HG03354 (cell line): Measurements from ENCODE around the gene PC.
"Not testable (repeated sequence)": the region's sequence is repeated elsewhere in the genome, so short reads cannot be mapped to it uniquely, and the experiment has no call there.

Source experiments
- ATAC-seq: cut with Tn5 transposase; IDR thresholded peaks from one replicate; pipeline ENCODE4 v1.9.1; 2021; ENCODE audit warnings: mild to moderate bottlenecking; ENCODE audit not compliant: unreplicated experiment, poor library complexity, severe bottlenecking

Gene PC

DNA sequence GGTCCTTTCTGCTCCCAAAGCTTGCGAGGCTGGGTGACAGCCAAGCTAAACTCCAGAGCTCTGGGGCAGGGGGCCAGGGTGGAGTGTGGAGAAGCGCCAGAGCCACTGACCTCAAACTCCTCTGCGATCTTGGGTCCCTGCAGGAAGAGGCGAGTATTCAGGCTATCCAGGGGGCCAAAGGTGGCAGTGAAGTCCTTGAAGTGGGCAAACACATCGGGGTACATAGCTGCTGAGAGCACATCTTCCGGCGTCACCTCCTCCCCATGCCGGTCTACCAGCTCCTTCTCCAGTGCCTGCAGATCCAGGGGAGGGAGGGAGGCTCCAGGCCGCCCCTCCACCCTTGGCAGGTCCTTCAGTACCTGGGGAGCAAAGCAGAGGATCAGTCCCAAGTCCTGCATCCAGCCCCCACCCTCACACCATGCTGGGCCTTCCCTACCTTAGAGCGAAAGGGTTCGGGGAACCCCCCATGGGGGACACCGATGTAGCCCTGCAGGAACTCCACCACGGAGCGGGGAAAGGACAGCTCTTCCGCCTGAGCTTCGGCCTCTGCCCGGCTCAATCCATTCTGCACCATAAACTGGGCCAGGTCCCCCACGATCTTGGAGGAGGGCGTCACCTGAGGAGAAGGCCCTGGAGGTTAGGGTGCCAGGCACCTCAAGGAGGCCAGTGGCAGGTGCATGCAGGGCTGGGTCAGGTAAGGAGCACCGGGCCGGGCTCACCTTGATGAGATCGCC is 108.5 kb downstream of the PC start:
- ATAC-seq = no peak

DNA sequence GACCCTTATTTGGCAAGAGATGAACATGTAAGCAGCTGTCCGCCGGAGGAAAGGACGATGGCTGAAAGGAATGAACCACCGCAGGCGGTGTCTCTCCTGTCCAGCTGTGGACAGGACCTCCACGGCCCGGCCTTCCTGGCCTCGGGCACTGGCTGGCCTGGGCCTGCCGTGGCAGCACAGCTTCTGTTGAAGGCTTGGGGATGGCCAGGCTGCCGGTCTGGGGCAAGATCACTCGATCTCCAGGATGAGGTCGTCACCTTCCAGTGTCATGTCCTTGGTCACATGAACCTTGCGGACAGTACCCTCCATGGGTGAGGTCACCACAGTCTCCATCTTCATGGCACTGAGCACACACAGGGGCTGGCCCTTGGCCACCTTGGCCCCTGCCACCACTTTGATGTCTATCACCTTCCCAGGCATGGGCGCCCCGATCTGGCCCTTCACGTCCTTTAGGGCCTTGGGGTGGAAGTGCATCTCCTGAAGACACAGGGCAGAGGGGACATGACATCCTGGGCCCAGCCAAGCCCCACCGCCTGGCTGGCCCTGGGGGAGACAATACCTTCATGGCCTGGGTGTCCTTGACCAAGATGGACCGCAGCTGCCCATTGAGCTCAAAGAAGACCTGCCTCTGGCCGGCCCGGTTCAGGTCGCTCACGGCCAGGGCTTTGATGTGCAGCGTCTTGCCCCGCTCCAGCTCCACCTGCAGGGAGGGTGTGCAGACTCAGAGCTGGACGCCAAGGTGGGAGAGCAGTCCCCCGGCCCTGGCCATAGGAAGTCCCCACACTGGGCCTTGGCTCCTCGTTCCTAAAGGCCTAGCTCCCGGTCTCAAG is 109.3 kb downstream of the PC start:
- no peak for ATAC-seq

DNA sequence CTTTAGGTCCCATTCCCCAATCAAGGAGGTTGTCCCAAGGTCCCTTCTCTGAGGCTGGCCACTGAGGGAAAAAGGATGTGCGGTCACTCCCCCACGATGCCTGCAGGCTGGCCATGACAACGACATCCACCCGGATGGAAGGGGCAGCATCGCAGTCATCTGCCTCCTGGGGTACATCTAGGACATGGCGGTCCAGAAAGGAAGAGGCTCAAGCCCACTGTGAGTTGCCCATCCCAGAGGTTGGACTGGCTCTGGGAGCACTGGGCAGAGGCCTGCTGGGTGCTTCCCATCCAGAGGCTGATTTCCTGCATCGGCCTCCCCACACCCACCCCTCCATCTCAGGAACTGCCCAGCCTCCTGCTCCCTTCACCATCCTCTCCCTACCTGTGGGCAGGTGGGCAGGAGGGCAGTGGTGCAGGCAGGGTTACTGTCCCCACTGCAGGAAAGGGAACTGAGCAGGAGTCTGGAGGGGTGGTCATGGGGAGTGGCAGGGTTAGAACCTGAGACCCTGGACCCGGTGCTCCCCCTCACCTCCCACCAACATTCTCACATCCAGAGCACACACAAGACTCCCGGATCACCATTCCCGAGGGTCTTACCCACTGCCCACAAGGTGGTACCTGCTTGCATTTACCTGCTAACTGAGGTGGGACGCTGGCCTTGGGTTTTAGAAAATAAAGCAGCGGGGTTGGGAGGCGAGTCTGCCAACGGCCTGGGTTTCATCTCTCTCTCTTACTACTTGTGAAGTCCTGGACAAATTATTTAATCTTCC is 110.5 kb downstream of the PC start:
- no peak for ATAC-seq

DNA sequence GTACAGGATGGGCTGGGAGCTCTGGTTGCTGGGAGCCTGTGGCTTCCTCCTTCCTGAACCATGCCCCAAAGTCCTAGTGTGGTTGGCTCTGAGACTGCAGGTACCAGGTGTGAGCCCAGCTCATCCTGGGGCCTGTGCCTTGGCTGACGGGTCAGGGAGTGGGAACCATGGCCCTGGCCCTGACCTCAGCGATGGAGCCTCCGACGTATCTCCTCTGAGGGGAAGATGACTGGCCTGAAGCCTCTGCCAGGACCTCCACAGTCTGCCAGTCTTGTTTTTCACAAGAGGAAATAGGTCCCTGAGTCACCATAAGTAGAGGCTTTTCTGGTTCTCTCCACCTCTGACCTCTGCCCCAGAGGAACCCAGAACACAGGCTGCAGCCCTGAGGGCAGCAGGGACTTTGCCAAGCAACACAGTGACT is 111.5 kb downstream of the PC start:
- no peak for ATAC-seq

DNA sequence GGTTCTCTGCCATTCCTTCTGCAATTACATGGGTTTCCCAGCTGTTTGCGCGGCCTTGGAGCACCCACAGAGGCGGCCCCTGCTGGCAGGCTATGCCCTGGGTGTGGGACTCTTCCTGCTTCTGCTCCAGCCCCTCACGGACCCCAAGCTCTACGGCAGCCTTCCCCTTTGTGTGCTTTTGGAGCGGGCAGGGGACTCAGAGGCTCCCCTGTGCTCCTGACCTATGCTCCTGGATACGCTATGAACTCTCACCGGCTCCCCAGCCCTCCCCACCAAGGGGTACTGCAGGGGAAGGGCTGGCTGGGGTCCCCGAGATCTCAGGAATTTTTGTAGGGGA is 112.3 kb downstream of the PC start:
- ATAC-seq = no peak

DNA sequence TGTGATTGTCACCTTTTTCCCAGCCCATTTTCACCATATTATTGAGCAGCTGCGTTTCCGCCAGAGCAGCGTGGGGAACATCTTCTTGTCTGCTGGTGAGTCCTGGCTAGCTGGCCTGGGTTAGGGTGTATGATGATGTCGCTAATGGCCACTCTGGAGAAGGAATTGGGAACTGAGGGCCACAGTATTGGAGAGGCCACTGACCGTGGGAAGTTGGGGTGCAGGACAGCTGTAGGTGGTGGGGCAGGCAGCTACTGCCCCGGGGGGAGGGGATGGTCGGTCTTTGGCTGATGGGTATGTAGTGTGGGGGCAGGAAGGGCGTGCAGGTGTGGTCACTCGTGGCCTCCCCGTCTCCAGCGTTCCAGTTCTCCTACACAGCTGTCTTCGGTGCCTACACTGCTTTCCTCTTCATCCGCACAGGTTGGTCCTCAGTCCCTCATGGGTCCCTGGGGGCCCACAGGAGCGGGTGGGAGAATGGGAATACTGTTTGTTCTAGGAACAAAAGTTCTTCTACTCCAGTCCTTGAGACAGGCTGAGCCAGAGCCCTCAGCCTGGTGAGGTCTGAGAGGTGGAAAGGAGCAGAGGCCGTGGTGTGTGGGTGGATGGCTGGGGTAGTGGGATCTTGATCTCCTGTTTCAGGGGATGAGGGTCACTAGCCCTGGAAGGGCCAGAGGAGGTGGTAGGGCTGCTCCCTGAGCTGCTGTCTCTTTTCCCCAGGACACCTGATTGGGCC is 112.9 kb downstream of the PC start:
- ATAC-seq = no peak

DNA sequence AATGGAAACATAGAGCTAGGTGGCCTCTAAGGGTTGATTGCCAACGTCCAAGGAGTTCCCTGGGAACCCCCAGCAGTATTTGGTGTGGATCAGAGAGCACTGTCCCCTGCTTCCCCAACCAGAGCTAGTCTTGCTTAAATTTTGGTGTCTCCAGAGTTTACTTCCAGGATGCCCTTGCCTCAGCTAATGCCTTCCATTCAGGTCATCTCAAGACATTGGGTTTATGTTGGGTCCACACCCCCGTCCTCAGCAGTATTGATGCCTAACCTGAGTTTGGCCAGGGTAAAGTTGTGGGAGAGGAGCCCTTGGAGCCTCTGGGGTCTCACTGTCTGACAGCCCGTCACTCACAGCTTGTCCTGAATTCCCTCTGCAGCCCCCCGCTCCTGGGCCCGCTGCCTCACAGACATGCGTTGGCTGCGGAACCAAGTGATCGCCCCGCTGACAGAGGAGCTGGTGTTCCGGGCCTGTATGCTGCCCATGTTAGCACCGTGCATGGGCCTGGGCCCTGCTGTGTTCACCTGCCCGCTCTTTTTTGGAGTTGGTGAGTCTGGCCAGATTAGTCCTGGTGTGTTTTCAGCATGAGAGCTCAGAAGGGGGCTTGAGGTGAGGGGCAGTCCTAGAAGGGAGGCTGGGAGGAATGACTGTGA is 113.6 kb downstream of the PC start:
- no peak for ATAC-seq

DNA sequence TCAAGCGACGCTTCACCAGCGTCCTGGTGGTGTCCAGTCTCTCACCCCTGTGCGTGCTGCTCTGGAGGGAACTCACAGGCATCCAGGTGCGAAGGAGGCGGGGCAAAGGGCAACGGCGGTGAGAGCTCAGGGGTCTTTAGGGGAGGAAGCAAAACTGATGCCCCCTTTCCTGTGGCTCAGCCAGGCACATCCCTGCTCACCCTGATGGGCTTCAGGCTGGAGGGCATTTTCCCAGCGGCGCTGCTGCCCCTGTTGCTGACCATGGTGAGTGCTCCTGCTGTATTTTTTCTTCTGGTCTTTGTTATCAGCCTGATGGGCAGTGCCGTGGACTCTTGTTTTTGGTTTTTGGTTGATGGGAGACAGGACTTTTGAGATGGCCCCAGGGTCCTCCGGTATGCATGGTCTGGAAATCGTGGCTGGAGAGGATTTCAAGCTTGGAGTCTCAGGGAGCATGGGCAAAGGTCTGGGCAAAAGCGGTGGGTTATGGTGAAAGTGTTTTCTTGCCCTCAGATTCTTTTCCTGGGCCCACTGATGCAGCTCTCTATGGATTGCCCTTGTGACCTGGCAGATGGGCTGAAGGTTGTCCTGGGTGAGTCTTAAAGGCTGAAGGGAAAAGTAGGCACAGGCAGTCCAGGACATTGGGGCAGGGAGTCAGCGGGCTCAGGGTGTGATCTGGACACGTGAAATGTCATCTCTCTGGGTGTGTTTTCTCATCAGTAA is 114.2 kb downstream of the PC start:
- no peak for ATAC-seq

DNA sequence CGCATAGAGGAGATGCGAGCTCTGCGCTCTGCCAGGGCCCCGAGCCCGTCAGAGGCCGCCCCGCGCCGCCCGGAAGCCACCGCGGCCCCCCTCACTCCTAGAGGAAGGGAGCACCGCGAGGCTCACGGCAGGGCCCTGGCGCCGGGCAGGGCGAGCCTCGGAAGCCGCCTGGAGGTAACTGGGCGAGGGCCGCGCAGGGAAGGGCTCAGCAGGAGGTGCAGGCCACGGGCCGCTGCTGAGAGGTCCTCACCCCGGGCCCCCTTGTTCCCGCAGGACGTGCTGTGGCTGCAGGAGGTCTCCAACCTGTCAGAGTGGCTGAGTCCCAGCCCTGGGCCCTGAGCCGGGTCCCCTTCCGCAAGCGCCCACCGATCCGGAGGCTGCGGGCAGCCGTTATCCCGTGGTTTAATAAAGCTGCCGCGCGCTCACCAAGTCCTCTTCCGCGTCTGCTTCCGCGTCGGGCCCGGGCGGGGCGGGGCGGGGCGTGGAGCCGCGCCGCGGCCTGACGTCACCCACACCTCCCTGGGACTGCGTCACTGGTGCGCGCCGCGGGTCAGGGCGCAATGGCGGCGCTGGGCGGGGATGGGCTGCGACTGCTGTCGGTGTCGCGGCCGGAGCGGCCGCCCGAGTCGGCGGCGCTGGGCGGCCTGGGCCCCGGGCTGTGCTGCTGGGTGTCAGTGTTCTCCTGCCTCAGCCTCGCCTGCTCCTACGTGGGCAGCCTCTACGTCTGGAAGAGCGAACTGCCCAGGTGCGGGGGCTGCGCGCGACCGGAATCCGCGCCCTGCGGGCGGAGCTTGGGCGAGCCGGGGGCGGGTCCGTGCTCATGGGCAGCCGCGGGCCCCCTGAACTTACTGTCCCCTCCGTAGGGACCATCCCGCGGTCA is 115.0 kb downstream of the PC start, which contains the start of gene RCE1:
TSS of gene RCE1 (plus strand) at position 546 of the 880 bp plus-strand sequence. CDS start at position 561, 15 bp downstream.
- peak; percentile 85 for ATAC-seq

DNA sequence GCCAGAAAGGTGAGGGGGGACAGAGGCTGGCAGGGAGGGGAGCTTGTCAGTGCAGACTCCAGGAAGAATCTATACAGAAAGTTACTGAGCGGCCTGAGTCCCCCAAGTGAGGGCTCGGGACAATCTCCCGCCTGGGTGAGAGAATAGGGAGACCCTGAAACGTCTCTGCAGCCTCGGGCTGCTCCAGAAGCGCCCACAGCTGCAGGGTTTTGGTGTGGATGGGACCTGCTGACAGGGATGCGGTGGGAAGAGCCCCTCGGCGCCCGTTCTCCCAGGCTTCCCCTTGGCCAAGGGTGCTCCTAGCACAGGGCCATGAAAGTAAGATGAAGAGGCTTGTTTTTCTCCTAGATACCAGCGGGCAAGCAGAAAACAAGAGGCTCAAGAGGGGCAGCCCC is 115.7 kb downstream of the PC start:
- no peak for ATAC-seq

DNA sequence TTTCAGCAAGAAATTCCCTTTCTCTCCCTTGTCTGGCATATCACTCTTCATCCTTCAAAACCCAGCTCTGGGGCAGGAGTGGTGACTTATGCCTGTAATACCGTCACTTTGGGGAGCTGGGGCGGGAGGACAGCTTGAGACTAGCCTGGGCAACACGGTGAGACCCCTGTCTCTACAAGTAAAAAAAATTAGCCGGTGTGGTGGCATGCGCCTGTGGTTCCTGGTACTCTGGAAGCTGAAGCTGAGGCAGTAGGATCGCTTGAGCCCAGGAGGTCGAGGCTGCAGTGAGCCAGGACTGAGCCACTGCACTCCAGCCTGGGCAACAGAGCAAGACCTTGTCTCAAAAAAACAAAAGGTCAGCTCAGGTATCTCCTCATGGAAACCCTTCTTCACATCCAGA is 116.3 kb downstream of the PC start:
- no peak for ATAC-seq

DNA sequence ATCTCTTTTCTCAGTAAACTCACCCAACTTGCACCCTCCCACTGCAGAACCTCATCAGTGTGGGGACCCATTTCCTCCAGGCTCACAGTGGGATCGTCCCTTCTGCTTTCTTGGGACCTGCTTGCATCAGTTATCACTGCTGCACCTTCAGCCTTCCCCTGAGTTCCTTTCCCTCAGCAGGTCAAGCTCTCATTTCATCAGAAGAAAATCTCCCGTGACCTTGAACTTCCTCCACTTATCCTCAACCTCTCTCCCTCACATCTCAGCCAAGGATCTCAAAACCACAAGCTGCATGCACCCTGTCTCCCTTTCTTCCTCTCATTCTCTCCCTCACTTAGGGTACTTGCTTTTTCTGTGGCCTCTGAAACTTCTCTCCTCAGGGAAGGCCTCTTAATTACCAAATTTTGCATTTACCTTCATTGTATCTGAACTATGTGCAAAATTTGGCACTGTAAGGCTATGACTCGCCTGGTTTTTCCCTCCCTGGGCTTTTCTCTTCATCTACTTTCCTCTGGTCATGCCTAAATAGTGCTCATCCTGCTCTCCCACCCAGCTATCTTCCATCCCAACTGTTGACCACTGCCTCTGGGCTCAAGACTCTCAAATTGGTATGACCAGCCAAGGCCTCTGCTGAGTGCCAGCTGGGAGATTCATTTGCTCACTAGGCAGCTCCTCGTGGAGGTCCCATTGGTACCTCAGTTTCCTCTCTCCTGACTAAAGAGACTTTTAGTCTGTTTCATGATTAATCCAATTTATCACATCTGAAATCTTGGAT is 117.7 kb downstream of the PC start:
- no peak for ATAC-seq

DNA sequence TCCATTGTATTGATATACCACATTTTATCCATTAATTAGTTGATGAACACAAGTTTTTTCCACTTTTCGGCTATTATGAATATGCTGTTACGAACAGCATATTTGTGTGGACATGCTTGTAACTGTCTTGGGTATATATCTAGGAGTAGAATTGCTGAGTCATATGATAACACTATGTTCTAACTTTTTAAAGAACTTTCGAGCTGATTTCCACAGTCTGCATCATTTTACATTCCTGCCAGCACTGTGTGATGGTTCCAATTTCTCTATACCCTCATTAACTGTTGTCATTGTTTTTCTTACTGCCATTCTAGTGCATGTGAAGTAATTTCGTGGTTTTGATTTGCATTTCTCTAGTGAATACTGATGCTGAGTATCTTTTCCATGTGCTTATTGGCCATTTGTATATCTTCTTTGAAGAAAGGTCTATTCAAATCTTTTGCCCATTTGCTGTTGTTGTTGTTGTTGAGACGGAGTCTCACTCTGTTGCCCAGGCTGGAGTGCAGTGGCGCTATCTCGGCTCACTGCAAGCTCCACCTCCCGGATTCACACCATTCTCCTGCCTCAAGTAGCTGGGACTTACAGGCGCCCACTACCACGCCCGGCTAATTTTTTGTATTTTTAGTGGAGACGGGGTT is 122.3 kb downstream of the PC start:
- no peak for ATAC-seq

DNA sequence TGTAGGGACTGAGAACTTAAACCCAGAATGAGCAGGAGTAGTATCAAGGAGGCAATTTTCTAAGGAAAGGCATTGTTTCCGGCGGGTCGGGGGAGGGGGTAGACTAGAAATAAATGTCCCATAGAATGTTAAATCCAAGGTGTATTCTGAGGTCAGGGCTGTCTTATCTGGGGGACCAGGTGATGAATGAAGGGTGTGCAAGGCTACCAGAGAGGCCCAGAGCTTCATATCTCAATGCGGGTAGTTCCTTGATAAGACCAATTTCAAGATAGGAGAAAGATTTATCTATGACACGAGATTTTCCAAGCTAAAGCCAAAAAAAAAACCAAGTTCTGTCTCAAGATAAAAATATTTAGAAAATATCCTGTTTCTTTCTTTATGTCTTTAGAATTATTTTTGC is 123.2 kb downstream of the PC start:
- no peak for ATAC-seq

DNA sequence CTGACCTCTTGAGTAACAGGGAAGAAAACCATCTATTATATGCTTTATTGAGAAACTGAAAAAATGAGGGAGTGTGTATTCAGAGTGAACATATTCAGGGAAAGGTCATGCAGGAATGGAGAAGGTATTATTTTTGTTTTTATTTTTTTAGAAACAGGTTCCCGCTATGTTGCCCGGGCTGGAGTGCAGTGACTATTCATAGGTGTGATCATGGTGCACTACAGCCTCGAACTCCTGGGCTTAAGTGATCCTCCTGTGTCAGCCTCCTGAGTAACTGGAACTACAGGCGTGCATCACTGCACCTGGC is 123.7 kb downstream of the PC start:
- no peak for ATAC-seq

DNA sequence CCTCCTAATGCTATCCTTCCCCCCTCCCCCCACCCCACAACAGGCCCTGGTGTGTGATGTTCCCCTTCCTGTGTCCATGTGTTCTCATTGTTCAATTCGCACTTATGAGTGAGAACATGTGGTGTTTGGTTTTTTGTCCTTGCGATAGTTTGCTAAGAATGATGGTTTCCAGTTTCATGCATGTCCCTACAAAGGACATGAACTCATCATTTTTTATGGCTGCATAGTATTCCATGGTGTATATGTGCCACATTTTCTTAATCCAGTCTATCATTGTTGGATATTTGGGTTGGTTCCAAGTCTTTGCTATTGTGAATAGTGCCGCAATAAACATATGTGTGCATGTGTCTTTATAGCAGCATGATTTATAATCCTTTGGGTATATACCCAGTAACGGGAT is 133.6 kb downstream of the PC start:
- ATAC-seq = not testable (repeated sequence)

DNA sequence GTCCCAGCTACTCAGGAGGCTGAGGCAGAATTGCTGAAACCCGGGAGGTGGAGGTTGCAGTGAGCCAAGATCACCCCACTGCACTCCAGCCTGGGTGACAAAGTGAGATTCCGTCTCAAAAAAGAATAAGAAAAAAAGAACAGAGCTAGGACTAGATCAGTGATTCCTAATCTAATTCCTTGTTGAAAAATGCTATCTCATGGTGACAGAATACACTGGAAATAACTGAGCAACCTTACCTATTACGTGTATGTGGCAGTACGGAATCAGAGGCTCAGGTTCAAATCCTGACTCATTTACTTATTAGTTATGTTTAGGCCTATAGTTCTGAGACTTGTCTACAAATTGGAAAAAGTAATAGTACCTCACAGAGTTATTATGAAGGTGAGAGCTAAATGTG is 134.5 kb downstream of the PC start:
- no peak for ATAC-seq
